ENCODE results near the gene SETD5.

Gene SETD5

GRCh38 chr3:9514306-9514705 is 116.9 kb downstream of the SETD5 start:
- no peak for DNase-seq (ENCODE audit: low read depth in 3 of 3)

DNA sequence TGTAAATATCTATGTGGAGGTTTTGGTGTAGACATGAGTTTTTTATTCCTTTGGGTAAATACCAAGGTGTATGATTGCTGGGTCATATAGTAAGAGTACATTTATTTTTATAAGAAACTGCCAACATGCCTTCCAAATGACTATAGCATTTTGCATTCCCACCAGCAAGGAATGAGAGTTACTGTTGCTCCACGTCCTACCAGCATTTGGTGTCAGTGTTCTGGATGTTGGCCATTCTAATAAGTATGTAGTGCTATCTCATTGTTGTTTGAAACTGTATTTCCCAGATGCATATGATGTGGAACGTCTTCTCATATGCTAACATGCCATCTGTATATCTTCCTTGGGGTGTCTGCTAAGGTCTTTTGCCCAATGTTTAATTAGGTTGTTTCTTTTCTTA is 117.5 kb downstream of the SETD5 start:
- DNase-seq (ENCODE audit: low read depth in 3 of 3), result no peak

DNA sequence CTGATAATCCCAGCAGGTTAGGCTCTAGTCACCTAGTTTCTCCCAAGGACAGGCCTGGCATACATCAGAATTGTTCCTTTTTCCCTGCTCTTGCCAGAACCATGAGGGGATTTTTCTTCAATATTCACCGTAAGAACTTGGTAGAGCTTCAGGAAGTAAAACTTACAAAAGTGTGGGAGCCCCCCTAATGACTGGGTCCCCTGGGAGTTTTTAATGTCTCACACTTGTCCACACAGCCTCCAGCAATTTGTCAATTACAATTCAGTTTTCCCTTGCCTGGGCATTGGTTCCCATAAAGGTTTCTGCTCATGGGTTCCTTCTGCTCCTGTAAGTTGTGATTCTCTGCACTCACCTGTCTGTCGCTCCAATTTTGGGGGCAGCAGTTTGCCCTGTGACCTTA is 127.7 kb downstream of the SETD5 start:
- DNase-seq (ENCODE audit: low read depth in 3 of 3), result no peak

All from stimulated activated CD4-positive, alpha-beta T cell treated with anti-CD3 and anti-CD28 coated beads, TNF-alpha, amount 100 ng/mL, for 4 hours (primary cell).